Thyroid gland (tissue), 4 donors: Measurements from ENCODE around the gene MAPKAPK2.

Experiments used
- CTCF ChIP-seq, 6 experiments: fragments of 200-600 bp in 3 of 6; fragments of 450-650 bp in 3 of 6; sonication (generic) in 3 of 6; IDR thresholded peaks; one replicate each; pipeline ENCODE4 v1.5.1; 2016 to 2019; ENCODE audit warnings: antibody characterized with exemption in 6 of 6, mild to moderate bottlenecking in 2 of 6, inconsistent platforms in 1 of 6, moderate library complexity in 1 of 6
- POLR2A ChIP-seq, 2 donors: fragments of 450-650 bp; IDR thresholded peaks; one replicate each; pipeline ENCODE4 v1.6.1; 2017; ENCODE audit warnings: antibody characterized with exemption in 2 of 2, mild to moderate bottlenecking in 2 of 2, moderate library complexity in 1 of 2

- TF ChIP-seq CTCF (IDR thresholded peaks at IDR 0.05): no peak
- TF ChIP-seq POLR2A (IDR thresholded peaks at IDR 0.05): no peak
These were observed 25.7 kb downstream of the MAPKAPK2 start for GRCh38 chr1:206710460-206710823.
